OCI-LY3 (cell line): ENCODE measurements around the gene NUP133.

Source experiments
- H2AFZ ChIP-seq: fragments of 200-600, 300-600 bp; shearing (Covaris generic); 2 replicates; pipeline ENCODE4 v1.6.0; 2014; ENCODE audit warnings: antibody characterized with exemption, low read depth, low read length
- H3K27ac ChIP-seq: fragments of 200-600, 300-600 bp; sonication (generic); 2 replicates; pipeline ENCODE4 v1.5.1; 2014; ENCODE audit warnings: mild to moderate bottlenecking, low read length, moderate library complexity, mixed read lengths
- H3K27me3 ChIP-seq: fragments of 200-600, 300-600 bp; sonication (generic); 2 replicates; pipeline ENCODE4 v1.6.1; 2014; ENCODE audit warnings: low read depth, low read length, mixed read lengths
- H3K36me3 ChIP-seq: fragments of 200-600, 300-600 bp; sonication (generic); replicated peaks from 2 replicates; pipeline ENCODE3; 2014; ENCODE audit warnings: low read depth, low read length, mixed read lengths
- H3K4me1 ChIP-seq: fragments of 300-600, 200-600 bp; sonication (generic); 2 replicates; pipeline ENCODE4 v1.6.1; 2014; ENCODE audit warnings: low read length, mixed read lengths
- H3K4me2 ChIP-seq: fragments of 200-600, 300-600 bp; sonication (generic); 2 replicates; pipeline ENCODE4 v1.6.1; 2014; ENCODE audit warnings: low read length, mixed read lengths
- H3K4me3 ChIP-seq: fragments of 300-600, 200-600 bp; sonication (generic); 2 replicates; pipeline ENCODE4 v1.5.1; 2014; ENCODE audit warnings: antibody characterized with exemption, mild to moderate bottlenecking, low read length, moderate library complexity
- H3K79me2 ChIP-seq: fragments of 300-600, 200-600 bp; shearing (Covaris generic); 2 replicates; pipeline ENCODE4 v1.6.1; 2014; ENCODE audit warnings: mild to moderate bottlenecking, low read length, mixed read lengths
- H3K9ac ChIP-seq: fragments of 300-600, 200-600 bp; shearing (Covaris generic); 2 replicates; pipeline ENCODE4 v1.6.0; 2014; ENCODE audit warnings: mild to moderate bottlenecking, low read length, moderate library complexity
- H3K9me3 ChIP-seq: fragments of 200-600, 300-600 bp; shearing (Covaris generic); 2 replicates; pipeline ENCODE4 v1.6.1; 2014; ENCODE audit warnings: low read length, mixed read lengths; ENCODE audit not compliant: insufficient read depth
- H4K20me1 ChIP-seq: fragments of 200-600, 300-600 bp; sonication (generic); 2 replicates; pipeline ENCODE4 v1.6.1; 2016; ENCODE audit warnings: low read length, mixed read lengths; ENCODE audit not compliant: insufficient read depth
- EZH2phosphoT487 ChIP-seq: fragments of 200-600 bp; shearing (Covaris generic); IDR thresholded peaks from 2 replicates; pipeline ENCODE4 v1.6.1; 2018; ENCODE audit warnings: antibody characterized with exemption, mixed run types, low read depth
- TF ChIP-seq, protein P1 (sequence below): fragments of 200-600, 300-600 bp; sonication (generic); IDR thresholded peaks from 2 replicates; pipeline ENCODE4 v1.5.1; 2014; ENCODE audit warnings: antibody characterized with exemption, low read length, low read depth

Gene NUP133

GRCh38 chr1:229536982-229537381, 28.8 kb upstream of the NUP133 start:
- Histone ChIP-seq H4K20me1 (no peaks in the 10 kb centered on the region; the same call in 1 of the 2 replicates), H3K4me1 (no peaks in the 10 kb centered on the region), H3K4me2 (no peak overlapping the region), H3K36me3 (peaks cover 37% of the 10 kb centered on the region), H3K79me2 (no peaks in the 10 kb centered on the region), H3K4me3 (no peak overlapping the region), H3K27ac (no peak overlapping the region), H3K27me3 (no peaks in the 10 kb centered on the region), H3K9me3 (no peaks in the 10 kb centered on the region), H3K9ac (no peak overlapping the region), H2AFZ (no peak overlapping the region)
- TF ChIP-seq EZH2phosphoT487: no peak
- TF ChIP-seq, protein P1, sequence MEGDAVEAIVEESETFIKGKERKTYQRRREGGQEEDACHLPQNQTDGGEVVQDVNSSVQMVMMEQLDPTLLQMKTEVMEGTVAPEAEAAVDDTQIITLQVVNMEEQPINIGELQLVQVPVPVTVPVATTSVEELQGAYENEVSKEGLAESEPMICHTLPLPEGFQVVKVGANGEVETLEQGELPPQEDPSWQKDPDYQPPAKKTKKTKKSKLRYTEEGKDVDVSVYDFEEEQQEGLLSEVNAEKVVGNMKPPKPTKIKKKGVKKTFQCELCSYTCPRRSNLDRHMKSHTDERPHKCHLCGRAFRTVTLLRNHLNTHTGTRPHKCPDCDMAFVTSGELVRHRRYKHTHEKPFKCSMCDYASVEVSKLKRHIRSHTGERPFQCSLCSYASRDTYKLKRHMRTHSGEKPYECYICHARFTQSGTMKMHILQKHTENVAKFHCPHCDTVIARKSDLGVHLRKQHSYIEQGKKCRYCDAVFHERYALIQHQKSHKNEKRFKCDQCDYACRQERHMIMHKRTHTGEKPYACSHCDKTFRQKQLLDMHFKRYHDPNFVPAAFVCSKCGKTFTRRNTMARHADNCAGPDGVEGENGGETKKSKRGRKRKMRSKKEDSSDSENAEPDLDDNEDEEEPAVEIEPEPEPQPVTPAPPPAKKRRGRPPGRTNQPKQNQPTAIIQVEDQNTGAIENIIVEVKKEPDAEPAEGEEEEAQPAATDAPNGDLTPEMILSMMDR: no peak

- H3K27ac ChIP-seq: no peak overlapping the region
- no peak overlapping the region for H3K4me2 ChIP-seq
- no peaks in the 10 kb centered on the region for H3K27me3 ChIP-seq
- H3K4me3 ChIP-seq: no peak overlapping the region
- H3K4me1 ChIP-seq: no peaks in the 10 kb centered on the region
- no peak for TF ChIP-seq EZH2phosphoT487
- TF ChIP-seq, protein P1: no peak
- peaks cover 37% of the 10 kb centered on the region for H3K36me3 ChIP-seq
- no peaks in the 10 kb centered on the region for H3K9me3 ChIP-seq
- no peak overlapping the region for H3K9ac ChIP-seq
- no peaks in the 10 kb centered on the region; the same call in 1 of the 2 replicates for H4K20me1 ChIP-seq
- no peak overlapping the region for H2AFZ ChIP-seq
- H3K79me2 ChIP-seq: no peaks in the 10 kb centered on the region
Measured at GRCh38 chr1:229535230-229535629, 27.1 kb upstream of the NUP133 start.

DNA sequence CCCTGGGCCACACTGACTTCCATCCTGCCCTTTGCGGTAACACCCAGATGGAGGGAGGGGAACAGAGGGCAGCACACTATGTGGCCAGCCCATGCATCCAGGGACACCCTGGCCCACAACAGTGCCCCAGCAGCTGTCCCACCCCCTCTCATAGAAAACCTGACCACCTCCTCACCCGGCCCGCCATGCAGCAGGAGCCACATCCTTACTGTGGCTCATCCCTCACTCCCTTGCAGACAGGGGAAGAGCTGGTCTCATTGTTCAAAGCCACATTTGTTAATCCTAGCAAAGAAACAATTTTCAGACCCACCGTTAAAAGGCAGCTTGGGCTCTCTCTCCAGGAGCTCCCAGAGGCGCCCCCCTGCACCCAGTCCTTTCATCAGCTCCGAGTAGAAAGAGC, 23.2 kb upstream of the NUP133 start:
- no peak overlapping the region for H2AFZ ChIP-seq
- TF ChIP-seq EZH2phosphoT487: no peak
- TF ChIP-seq, protein P1: no peak
- H3K27ac ChIP-seq: no peak overlapping the region
- H4K20me1 ChIP-seq: peaks cover 7% of the 10 kb centered on the region
- peaks cover 33% of the 10 kb centered on the region for H3K36me3 ChIP-seq
- peaks cover 11% of the 10 kb centered on the region for H3K4me1 ChIP-seq
- H3K9ac ChIP-seq: no peak overlapping the region
- H3K4me2 ChIP-seq: no peak overlapping the region
- H3K4me3 ChIP-seq: no peak overlapping the region
- no peaks in the 10 kb centered on the region for H3K79me2 ChIP-seq
- no peaks in the 10 kb centered on the region for H3K27me3 ChIP-seq
- H3K9me3 ChIP-seq: no peaks in the 10 kb centered on the region

GRCh38 chr1:229529639-229530038, 21.5 kb upstream of the NUP133 start:
- Histone ChIP-seq H3K9me3 (no peaks in the 10 kb centered on the region), H3K4me1 (peaks cover 12% of the 10 kb centered on the region), H4K20me1 (peaks cover 13% of the 10 kb centered on the region), H2AFZ (no peak overlapping the region), H3K9ac (no peak overlapping the region), H3K79me2 (no peaks in the 10 kb centered on the region), H3K27me3 (no peaks in the 10 kb centered on the region), H3K36me3 (peaks cover 41% of the 10 kb centered on the region), H3K4me2 (no peak overlapping the region), H3K27ac (no peak overlapping the region), H3K4me3 (no peak overlapping the region)
- TF ChIP-seq, protein P1: no peak
- TF ChIP-seq EZH2phosphoT487: no peak
